ENCODE results near the gene MEGF10.

- TF ChIP-seq CTCF (IDR thresholded peaks at IDR 0.05) = no peak
- no peak for TF ChIP-seq POLR2AphosphoS5 (IDR thresholded peaks at IDR 0.05)
- TF ChIP-seq POLR2A (IDR thresholded peaks at IDR 0.05) = no peak
These were observed 14.9 kb upstream of the MEGF10 start for GRCh38 chr5:127275641-127276193.

All from sigmoid colon (tissue), 4 donors.